GM18951 (cell line): ENCODE results near the gene PDE4B.
"Not testable (repeated sequence)": the region's sequence is repeated elsewhere in the genome, so short reads cannot be mapped to it uniquely, and the experiment has no call there.

Source experiments
- POLR2A ChIP-seq: IDR thresholded peaks from 4 replicates; pipeline ENCODE4 v1.6.1; 2011; ENCODE audit warnings: mild to moderate bottlenecking; ENCODE audit not compliant: insufficient read length, insufficient read depth; ENCODE audit errors: extremely low read depth
- in situ Hi-C: fragments of 300-500 bp; cut with MboI; formaldehyde crosslinking; loops from one replicate; pipeline ENCODE4 v1.12.0; 2022; ENCODE audit warnings: low sequenced_read_pairs, mixed read lengths, inconsistent platforms; ENCODE audit not compliant: unreplicated experiment

PDE4B gene

DNA sequence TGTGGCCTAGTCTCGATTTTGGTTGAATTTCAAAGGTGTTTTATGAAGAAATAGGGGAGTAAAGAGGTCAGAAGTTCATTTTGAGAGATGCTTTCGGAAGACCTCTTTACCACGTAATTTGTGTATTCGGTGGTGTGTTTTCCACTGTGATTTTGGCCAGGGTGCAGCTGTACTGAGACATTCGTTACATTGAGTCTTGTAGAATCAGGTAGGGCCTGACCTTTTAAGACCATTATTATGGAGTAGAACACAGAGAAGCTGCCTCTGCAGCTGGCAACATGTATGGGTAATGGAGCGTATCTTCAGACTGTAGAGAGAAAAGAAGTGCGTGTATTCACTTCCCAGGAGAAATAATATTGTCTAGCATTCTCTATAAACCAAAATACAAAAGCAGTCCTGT, 326.5 kb downstream of the PDE4B start:
- in situ Hi-C loops = no loop called here
- TF ChIP-seq POLR2A = no peak

DNA sequence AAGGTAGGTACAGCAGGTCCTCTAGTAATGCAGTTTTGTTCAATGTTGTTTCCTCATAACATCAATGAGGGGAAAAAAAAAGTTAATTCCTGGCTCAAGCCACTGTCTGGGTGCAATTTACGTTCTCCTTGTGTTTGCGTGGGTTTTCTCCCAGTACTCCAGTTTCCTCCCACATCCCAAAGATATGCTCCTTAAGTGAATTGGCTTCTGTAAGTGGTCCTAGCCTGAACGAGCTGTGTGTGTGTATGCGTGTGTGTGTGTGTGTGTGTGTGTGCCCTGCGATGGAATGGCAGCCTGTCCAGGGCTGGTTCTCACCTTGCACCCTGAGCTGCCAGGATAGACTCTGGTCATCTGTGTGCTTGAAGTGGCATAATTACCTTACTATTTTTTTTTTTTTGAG, 332.0 kb downstream of the PDE4B start:
- in situ Hi-C loops = no loop called here
- TF ChIP-seq POLR2A = no peak

- in situ Hi-C loops = not testable (repeated sequence)
Observed at GRCh38 chr1:66128641-66129040, 335.9 kb downstream of the PDE4B start.

- no peak for TF ChIP-seq POLR2A
- in situ Hi-C loops = no loop called here
Observed at GRCh38 chr1:66132324-66132723, 339.6 kb downstream of the PDE4B start.

DNA sequence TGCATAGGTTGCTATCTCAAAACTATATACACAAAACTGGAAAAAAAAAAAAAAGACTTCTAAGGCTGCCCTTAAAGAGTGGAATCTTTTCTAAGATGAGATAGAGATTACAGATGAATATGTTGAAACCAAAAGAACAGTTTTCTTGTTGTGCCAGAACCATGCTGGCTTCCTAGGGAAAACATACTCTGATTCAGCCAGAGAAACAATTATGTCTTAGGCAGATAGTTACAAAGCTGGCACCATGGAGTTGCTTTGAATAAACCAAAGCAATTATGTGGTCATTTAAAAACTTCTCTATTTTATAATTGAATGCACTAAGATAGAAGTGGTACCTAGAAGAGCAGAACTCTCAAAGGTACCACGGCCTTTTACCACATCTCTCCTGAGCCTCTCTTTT, 341.3 kb downstream of the PDE4B start:
- in situ Hi-C loops = no loop called here
- no peak for TF ChIP-seq POLR2A

- no peak for TF ChIP-seq POLR2A
- in situ Hi-C loops = no loop called here
Observed at GRCh38 chr1:66135161-66135560, 342.5 kb downstream of the PDE4B start.

DNA sequence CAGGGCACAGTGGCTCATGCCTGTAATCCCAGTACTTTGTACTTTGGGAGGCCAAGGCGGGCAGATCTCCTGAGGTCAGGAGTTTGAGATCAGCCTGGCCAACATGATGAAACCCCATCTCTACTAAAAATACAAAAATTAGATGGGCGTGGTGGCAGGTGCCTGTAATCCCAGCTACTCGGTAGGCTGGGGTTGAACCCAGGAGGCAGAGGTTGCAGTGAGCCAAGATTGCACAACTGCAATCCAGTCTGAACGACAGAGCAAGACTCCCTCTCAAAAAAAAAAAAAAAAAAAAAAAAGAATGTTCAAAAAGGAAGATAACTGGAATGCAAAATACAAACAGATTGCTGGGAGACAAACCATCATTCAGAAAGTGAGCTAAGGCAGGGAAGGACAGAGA, 343.7 kb downstream of the PDE4B start:
- in situ Hi-C loops = not testable (repeated sequence)

GRCh38 chr1:66137235-66137634, 344.5 kb downstream of the PDE4B start:
- in situ Hi-C loops = no loop called here
- TF ChIP-seq POLR2A = no peak

GRCh38 chr1:66138613-66139012, 345.9 kb downstream of the PDE4B start:
- in situ Hi-C loops = no loop called here
- TF ChIP-seq POLR2A = no peak

DNA sequence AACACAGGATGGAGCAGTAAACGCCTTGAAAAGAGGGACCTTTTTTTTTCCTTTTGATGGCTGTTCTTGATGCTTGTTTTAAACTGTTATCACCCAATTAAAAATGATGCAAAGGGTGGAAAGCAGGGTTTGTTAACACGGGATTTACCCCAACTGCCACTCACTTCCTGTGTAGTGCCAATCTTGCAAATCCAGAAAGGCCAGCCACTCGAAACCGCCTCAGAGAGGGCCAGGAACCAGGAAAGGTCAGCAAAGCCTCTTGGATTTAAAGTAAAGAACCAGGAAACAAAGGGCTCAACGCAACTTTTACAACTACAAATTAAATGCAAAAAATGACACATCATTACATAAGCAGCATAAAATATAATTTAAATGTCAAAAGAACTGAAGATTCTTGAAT, 347.4 kb downstream of the PDE4B start:
- in situ Hi-C loops = no loop called here

GRCh38 chr1:66143651-66144050, 351.0 kb downstream of the PDE4B start:
- TF ChIP-seq POLR2A = no peak
- in situ Hi-C loops = no loop called here

More for the DNA sequence above, 347.4 kb downstream of the PDE4B start:
- no peak for TF ChIP-seq POLR2A

DNA sequence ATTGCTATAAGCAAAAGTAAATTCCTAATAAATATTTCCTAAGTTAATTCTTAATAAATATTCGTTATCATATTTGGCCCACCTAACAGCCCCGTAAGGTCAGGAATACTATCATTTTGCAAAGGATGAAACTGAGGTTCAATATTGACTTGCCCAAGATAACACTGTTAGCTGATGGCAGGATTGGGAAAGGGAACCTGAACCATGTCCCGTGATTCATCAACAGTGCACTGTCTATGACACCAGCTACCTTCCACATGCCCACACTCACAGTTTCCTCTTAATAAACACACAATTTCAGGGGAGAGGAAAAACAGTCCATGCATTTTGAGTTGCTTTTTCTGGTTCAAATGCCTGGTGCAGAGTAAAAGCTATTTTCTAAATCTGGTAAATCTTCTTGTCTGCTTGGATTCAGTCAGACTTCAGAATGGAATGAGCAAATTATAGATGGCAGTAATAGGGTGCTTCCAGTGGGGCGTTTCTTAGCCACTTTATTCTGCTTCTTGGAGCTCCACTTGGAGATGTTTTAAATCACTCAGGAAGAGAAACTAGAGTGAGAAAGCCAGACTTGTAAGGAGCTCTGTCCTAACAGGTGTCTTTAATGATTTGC, 354.6 kb downstream of the PDE4B start:
- in situ Hi-C loops = no loop called here
- no peak for TF ChIP-seq POLR2A

- no peak for TF ChIP-seq POLR2A
- in situ Hi-C loops = no loop called here
Observed at GRCh38 chr1:66152034-66152433, 359.3 kb downstream of the PDE4B start.

- no peak for TF ChIP-seq POLR2A
- in situ Hi-C loops = no loop called here
Observed at GRCh38 chr1:66154394-66154793, 361.7 kb downstream of the PDE4B start.

- in situ Hi-C loops = no loop called here
- TF ChIP-seq POLR2A = no peak
Observed at GRCh38 chr1:66156144-66156543, 363.4 kb downstream of the PDE4B start.
